A673 (cell line): ENCODE measurements around the gene ZNF883.

Experiments
- EZH2 ChIP-seq: fragments of 200-600 bp; sonication (generic); IDR thresholded peaks from 2 replicates; pipeline ENCODE4 v1.6.1; 2017; ENCODE audit warnings: borderline replicate concordance, low read depth, mild to moderate bottlenecking, mixed read lengths, antibody characterized with exemption, low read length; ENCODE audit not compliant: poor library complexity, severe bottlenecking
- TF ChIP-seq, protein P1 (sequence below): fragments of 300-800, 200-600 bp; sonication (generic); conservative IDR thresholded peaks from 2 replicates; pipeline ENCODE4 v1.5.1; 2017; ENCODE audit warnings: low read depth, mild to moderate bottlenecking, antibody characterized with exemption, low read length, moderate library complexity, mixed read lengths

DNA sequence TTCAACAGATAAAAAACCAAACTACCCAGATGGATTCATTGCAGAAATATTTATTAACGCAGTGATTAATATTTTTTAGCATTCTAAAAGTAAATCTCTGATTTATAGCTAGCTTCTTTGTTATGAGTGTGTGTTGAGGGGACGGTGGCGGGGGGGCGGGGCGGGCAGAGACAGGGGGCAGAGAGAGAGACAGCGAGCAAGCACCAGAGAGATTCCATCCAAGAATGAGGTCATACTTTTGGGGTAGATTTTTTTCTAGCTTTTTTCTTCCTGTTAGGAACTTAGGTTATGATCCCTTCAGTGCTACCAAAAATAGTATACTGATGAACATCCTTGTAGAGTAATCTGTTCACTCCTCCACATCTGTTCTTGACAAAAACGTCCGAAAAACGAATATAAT is 500 bp upstream of the ZNF883 start:
- TF ChIP-seq, protein P1, sequence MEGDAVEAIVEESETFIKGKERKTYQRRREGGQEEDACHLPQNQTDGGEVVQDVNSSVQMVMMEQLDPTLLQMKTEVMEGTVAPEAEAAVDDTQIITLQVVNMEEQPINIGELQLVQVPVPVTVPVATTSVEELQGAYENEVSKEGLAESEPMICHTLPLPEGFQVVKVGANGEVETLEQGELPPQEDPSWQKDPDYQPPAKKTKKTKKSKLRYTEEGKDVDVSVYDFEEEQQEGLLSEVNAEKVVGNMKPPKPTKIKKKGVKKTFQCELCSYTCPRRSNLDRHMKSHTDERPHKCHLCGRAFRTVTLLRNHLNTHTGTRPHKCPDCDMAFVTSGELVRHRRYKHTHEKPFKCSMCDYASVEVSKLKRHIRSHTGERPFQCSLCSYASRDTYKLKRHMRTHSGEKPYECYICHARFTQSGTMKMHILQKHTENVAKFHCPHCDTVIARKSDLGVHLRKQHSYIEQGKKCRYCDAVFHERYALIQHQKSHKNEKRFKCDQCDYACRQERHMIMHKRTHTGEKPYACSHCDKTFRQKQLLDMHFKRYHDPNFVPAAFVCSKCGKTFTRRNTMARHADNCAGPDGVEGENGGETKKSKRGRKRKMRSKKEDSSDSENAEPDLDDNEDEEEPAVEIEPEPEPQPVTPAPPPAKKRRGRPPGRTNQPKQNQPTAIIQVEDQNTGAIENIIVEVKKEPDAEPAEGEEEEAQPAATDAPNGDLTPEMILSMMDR = no peak
- no peak for TF ChIP-seq EZH2
